Memory B cell (primary cell): Measurements from ENCODE around the gene GPR26.

Source experiments
- ATAC-seq: fragments of 150-1000 bp; cut with Tn5 transposase; 2 replicates; pipeline ENCODE4 v1.10.0; 2021; ENCODE audit warnings: low read depth, mild to moderate bottlenecking, moderate library complexity
- DNase-seq, 2 donors: peaks; one replicate each; pipeline ENCODE4 v3.0.0; 2022; ENCODE audit warnings: low spot score in 2 of 2
- H3K27ac Mint-ChIP-seq: one replicate; pipeline ENCODE4 v1.8.0; 2022; ENCODE audit warnings: mild to moderate bottlenecking, moderate library complexity, mixed read lengths
- H3K27me3 Mint-ChIP-seq: one replicate; pipeline ENCODE4 v1.8.0; 2022; ENCODE audit warnings: mixed read lengths
- H3K36me3 Mint-ChIP-seq: one replicate; pipeline ENCODE4 v1.8.0; 2022; ENCODE audit warnings: mild to moderate bottlenecking, mixed read lengths
- H3K4me1 Mint-ChIP-seq: one replicate; pipeline ENCODE4 v1.8.0; 2022; ENCODE audit warnings: mixed read lengths
- H3K4me3 Mint-ChIP-seq: one replicate; pipeline ENCODE4 v1.8.0; 2022; ENCODE audit warnings: mild to moderate bottlenecking, moderate library complexity, mixed read lengths
- H3K9me3 Mint-ChIP-seq: one replicate; pipeline ENCODE4 v1.8.0; 2022; ENCODE audit warnings: mixed read lengths

GPR26 gene

DNA sequence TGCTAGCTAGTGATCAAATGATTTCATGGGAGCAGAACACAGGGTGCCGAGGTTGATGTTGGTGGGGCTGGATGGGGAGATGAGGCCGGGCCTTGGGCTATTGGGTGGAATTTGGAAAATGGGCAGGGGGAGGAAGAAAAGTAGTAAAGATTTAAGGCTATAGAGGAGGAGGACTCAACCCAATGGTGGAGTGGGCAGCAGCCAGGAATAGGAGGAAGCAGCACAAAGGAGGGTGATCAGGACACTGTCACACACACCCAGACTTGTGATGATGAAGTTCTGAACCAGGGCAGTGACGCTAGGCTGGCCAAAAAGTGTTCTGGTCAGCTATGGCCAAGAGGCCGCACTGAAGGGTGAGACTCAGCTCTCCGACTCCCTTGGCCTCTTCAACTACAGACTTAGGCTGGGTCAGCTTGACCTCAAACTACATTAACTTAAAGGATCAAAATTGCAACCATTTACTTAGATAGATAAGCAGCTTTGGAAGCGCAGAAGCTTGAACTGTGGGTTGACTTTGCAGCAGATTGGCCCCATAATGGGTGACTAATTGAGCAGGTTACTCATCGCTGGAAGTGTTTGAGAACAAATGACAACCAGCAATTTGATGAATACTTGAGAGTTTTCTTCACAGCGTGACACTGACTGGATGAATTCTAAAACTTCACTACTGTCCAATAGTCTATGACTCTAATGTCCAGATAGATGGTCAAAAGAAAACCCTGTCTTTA, 29.4 kb upstream of the GPR26 start:
- peaks cover 12% of the 10 kb centered on the region for H3K27me3 Mint-ChIP-seq
- DNase-seq (no peak), ATAC-seq (no peak)
- H3K4me1 Mint-ChIP-seq: no peaks in the 10 kb centered on the region
- no peaks in the 10 kb centered on the region for H3K36me3 Mint-ChIP-seq
- no peaks in the 10 kb centered on the region for H3K9me3 Mint-ChIP-seq
- H3K27ac Mint-ChIP-seq: no peak overlapping the region
- H3K4me3 Mint-ChIP-seq: no peak overlapping the region

DNA sequence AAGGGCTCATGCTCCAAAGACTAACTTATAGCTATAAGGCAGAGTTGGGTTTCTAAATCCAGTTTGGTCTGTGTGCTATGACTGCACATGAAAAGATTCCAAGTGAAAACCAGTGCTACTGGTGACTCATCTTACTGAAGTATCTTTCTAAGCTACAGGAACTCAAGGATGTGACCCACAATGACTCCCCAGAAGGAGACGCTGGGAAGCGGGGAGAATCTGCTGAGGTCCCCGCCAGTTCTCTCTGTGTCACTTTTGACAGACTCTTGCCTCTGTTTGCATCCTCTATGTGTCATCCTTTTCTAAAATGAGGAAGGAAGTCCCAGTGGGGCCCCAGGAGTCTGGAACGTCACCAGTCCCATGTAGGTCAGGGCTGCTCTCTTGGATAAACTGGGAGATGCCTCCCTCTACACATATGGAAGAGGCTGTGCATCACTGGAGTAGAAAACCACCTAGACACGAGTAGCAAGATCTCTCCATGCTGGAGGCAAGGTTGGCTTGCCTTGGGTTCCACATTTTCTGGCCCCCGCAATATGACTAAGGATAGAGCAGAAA, 28.8 kb upstream of the GPR26 start:
- H3K27me3 Mint-ChIP-seq: peaks cover 14% of the 10 kb centered on the region
- DNase-seq: no peak
- no peak for ATAC-seq
- H3K36me3 Mint-ChIP-seq: no peaks in the 10 kb centered on the region
- H3K9me3 Mint-ChIP-seq: no peaks in the 10 kb centered on the region
- no peak overlapping the region for H3K4me3 Mint-ChIP-seq
- H3K4me1 Mint-ChIP-seq: no peaks in the 10 kb centered on the region
- H3K27ac Mint-ChIP-seq: no peak overlapping the region

- no peak overlapping the region for H3K27ac Mint-ChIP-seq
- no peaks in the 10 kb centered on the region for H3K9me3 Mint-ChIP-seq
- ATAC-seq (no peak), DNase-seq (no peak)
- peaks cover 14% of the 10 kb centered on the region for H3K27me3 Mint-ChIP-seq
- H3K4me1 Mint-ChIP-seq: no peaks in the 10 kb centered on the region
- no peaks in the 10 kb centered on the region for H3K36me3 Mint-ChIP-seq
- H3K4me3 Mint-ChIP-seq: no peak overlapping the region
Observed at GRCh38 chr10:123639131-123639530, 27.0 kb upstream of the GPR26 start.

DNA sequence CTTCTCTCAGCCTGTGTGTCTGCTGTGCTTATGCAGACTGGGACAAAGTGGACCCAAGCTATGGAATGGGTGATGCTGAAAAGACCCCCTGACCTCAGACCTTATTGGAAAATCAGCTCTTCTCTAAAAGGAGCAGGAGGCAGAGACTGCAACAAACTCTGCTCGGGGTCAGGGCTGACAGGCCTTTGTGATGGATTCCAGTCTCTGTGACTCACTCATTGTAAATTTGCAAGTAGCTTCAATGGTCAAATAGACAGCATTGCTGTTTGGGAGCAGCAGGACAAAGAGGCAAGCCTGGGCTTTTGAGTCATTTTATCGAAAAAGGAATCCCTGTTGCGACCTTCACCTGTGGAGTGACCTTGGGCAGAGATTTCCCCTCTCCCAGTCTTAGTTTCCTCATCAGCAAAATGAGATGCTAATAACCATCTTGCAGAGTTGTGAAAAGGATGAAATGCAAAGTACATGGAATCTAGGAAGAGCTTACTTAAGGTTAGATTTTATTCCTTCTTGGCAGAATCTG, 26.1 kb upstream of the GPR26 start:
- ATAC-seq (no peak), DNase-seq (no peak)
- H3K4me1 Mint-ChIP-seq: no peaks in the 10 kb centered on the region
- H3K4me3 Mint-ChIP-seq: no peak overlapping the region
- no peaks in the 10 kb centered on the region for H3K36me3 Mint-ChIP-seq
- H3K27me3 Mint-ChIP-seq: peaks cover 14% of the 10 kb centered on the region
- H3K27ac Mint-ChIP-seq: no peak overlapping the region
- H3K9me3 Mint-ChIP-seq: no peaks in the 10 kb centered on the region

GRCh38 chr10:123642293-123642692, 23.9 kb upstream of the GPR26 start:
- H3K27ac Mint-ChIP-seq: no peak overlapping the region
- ATAC-seq (no peak), DNase-seq (no peak)
- H3K9me3 Mint-ChIP-seq: no peaks in the 10 kb centered on the region
- no peak overlapping the region for H3K4me3 Mint-ChIP-seq
- H3K27me3 Mint-ChIP-seq: peaks cover 17% of the 10 kb centered on the region
- H3K36me3 Mint-ChIP-seq: no peaks in the 10 kb centered on the region
- H3K4me1 Mint-ChIP-seq: no peaks in the 10 kb centered on the region

GRCh38 chr10:123642697-123643096, 23.5 kb upstream of the GPR26 start:
- H3K4me3 Mint-ChIP-seq: no peak overlapping the region
- H3K4me1 Mint-ChIP-seq: no peaks in the 10 kb centered on the region
- DNase-seq (no peak), ATAC-seq (no peak)
- no peak overlapping the region for H3K27ac Mint-ChIP-seq
- no peaks in the 10 kb centered on the region for H3K36me3 Mint-ChIP-seq
- peaks cover 17% of the 10 kb centered on the region for H3K27me3 Mint-ChIP-seq
- no peaks in the 10 kb centered on the region for H3K9me3 Mint-ChIP-seq

DNA sequence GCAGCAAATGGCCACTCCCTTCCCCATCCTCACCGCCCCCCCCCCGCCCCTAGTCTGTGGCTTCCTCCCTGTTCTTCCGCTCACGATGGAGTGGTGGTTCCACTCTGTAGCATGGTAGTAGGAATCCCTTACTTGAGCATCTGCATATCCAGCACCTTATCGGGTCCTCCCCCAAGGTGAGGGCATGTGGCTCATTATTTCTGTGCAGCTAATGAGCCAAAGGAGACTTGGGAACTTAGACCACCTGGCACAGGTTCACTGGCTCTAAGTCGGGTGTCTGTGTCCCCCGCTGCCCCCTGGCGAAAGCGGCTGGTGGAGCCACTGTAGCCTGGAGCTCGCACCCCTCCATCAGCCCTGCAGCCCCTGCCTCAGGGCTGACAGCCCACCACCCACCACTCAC, 22.8 kb upstream of the GPR26 start:
- Mint-ChIP-seq H3K36me3 (no peaks in the 10 kb centered on the region), H3K27ac (no peak overlapping the region), H3K4me1 (no peaks in the 10 kb centered on the region), H3K9me3 (no peaks in the 10 kb centered on the region), H3K4me3 (no peak overlapping the region), H3K27me3 (peaks cover 13% of the 10 kb centered on the region)
- ATAC-seq (no peak), DNase-seq (no peak)

- H3K9me3 Mint-ChIP-seq: no peaks in the 10 kb centered on the region
- H3K4me1 Mint-ChIP-seq: no peaks in the 10 kb centered on the region
- H3K27ac Mint-ChIP-seq: no peak overlapping the region
- DNase-seq (no peak), ATAC-seq (no peak)
- peaks cover 16% of the 10 kb centered on the region for H3K27me3 Mint-ChIP-seq
- no peak overlapping the region for H3K4me3 Mint-ChIP-seq
- no peaks in the 10 kb centered on the region for H3K36me3 Mint-ChIP-seq
Observed at GRCh38 chr10:123645016-123645415, 21.1 kb upstream of the GPR26 start.

- Mint-ChIP-seq H3K36me3 (no peaks in the 10 kb centered on the region), H3K27me3 (peaks cover 16% of the 10 kb centered on the region), H3K9me3 (no peaks in the 10 kb centered on the region), H3K27ac (no peak overlapping the region), H3K4me1 (no peaks in the 10 kb centered on the region), H3K4me3 (no peak overlapping the region)
- ATAC-seq: no peak
- DNase-seq: no peak
Observed at GRCh38 chr10:123645615-123646014, 20.5 kb upstream of the GPR26 start.

GRCh38 chr10:123648595-123648994, 17.6 kb upstream of the GPR26 start:
- no peaks in the 10 kb centered on the region for H3K4me1 Mint-ChIP-seq
- H3K27ac Mint-ChIP-seq: no peak overlapping the region
- no peak for DNase-seq
- H3K9me3 Mint-ChIP-seq: peaks cover 1% of the 10 kb centered on the region
- ATAC-seq: no peak
- peaks cover 1% of the 10 kb centered on the region for H3K36me3 Mint-ChIP-seq
- H3K4me3 Mint-ChIP-seq: no peak overlapping the region
- peaks cover 14% of the 10 kb centered on the region for H3K27me3 Mint-ChIP-seq

DNA sequence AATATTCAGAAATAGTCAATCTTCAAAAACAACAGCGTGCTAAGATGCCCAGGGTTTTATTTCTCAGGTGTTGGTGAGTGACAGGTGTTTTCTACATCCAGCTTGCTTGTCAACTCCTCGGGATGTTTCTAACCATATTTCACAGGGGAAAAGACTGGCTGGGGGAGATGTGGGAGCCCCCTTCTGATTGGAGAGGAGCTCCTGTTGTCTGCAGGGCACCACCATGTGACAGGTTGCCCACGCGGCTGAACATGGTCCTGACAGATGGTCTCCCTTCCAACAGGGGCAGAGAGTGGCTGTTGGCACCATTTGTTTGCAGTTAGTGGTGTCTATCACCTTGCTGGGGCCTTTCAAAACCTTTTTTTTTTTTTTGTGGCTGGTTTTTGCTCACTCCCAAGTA, 16.5 kb upstream of the GPR26 start:
- H3K36me3 Mint-ChIP-seq: peaks cover 1% of the 10 kb centered on the region
- no peak overlapping the region for H3K27ac Mint-ChIP-seq
- H3K9me3 Mint-ChIP-seq: peaks cover 1% of the 10 kb centered on the region
- H3K27me3 Mint-ChIP-seq: peaks cover 12% of the 10 kb centered on the region
- H3K4me3 Mint-ChIP-seq: no peak overlapping the region
- DNase-seq (no peak), ATAC-seq (no peak)
- H3K4me1 Mint-ChIP-seq: no peaks in the 10 kb centered on the region

DNA sequence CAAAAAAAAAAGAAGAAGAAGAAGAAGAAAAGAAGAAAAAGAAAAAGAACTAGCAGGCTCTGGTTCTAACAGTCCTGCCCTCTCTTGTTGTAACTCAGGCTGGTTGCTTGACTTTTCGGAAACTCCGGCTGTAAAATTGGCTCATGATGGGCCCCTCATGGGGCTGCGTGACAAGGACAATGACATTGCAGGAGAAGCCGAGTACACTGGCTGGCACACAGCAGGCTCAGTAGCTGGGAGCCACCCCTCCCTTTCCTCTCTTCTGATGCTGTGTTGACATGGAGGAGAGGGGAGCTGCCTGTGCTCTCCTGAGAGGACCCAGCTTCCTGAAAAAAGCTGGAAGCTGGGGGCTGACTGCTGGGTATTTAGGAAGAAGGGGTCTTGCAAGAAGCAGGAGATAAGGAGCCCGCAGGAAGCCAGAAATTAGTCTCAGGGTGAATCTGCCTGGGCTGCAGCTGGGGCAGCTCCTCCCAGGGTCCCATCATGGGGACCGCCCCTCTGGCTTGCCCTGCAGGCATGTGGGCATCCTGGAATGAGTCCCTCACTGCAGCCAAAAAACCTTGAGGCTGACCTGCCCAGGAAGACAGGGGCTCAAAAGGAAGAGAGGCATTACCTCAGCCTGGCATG, 14.6 kb upstream of the GPR26 start:
- H3K36me3 Mint-ChIP-seq: peaks cover 1% of the 10 kb centered on the region
- DNase-seq (no peak), ATAC-seq (no peak)
- peaks cover 1% of the 10 kb centered on the region for H3K9me3 Mint-ChIP-seq
- peaks cover 5% of the 10 kb centered on the region for H3K27me3 Mint-ChIP-seq
- no peaks in the 10 kb centered on the region for H3K4me1 Mint-ChIP-seq
- H3K27ac Mint-ChIP-seq: no peak overlapping the region
- H3K4me3 Mint-ChIP-seq: no peak overlapping the region

DNA sequence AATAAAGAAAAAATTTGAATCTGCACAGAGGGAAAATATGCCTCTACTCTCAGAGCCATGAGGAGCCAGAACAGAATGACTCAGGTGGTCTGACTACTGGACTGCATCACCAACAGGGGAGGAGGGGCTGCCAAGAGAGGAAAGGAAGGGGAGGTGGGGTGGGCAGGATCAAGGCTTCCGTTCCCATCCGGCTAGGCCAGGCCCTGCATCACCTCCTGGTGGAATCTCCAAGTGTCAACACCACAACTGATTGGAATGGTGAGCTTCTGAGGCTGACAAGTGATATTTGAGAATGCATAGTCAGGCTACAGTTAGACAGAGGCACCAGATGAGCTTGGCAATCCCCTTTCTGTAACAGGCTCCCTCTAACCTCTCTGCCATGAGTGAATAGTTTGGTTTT, 10.4 kb upstream of the GPR26 start:
- Mint-ChIP-seq H3K36me3 (peaks cover 1% of the 10 kb centered on the region), H3K9me3 (peaks cover 1% of the 10 kb centered on the region), H3K4me3 (no peak overlapping the region), H3K4me1 (no peaks in the 10 kb centered on the region), H3K27ac (no peak overlapping the region), H3K27me3 (peaks cover 3% of the 10 kb centered on the region)
- DNase-seq (no peak), ATAC-seq (no peak)

- peaks cover 9% of the 10 kb centered on the region for H3K9me3 Mint-ChIP-seq
- H3K4me1 Mint-ChIP-seq: no peaks in the 10 kb centered on the region
- H3K36me3 Mint-ChIP-seq: peaks cover 3% of the 10 kb centered on the region
- DNase-seq (no peak), ATAC-seq (no peak)
- no peak overlapping the region for H3K27ac Mint-ChIP-seq
- H3K27me3 Mint-ChIP-seq: peaks cover 15% of the 10 kb centered on the region
- H3K4me3 Mint-ChIP-seq: no peak overlapping the region
Observed at GRCh38 chr10:123663522-123663921, 2.6 kb upstream of the GPR26 start.
